ENCODE measurements around the gene CTCFL.

Gene CTCFL

DNA sequence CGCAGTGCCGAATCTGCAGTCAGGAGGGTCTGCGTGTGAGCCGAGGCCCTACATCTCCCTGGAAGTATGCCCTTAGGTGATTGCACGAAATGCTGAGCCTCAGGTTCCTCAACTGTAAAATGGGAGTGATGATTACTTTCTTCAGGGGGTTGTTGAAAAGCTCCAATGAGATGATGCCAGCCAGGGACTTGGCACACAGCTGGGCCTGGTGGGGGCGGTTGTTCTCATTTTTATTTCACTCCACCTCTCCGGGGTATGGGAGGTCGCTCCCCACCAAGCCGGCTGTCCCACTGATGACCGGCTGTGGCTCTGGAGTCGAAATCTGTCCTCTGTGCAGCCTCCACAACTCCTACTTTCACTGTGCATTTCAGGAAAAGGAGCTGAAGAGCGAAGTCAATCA is 44.0 kb upstream of the CTCFL start:
- H3K4me3 ChIP-seq (ENCODE audit: low read depth, low read length), result no peak overlapping the region
- no peak for DNase-seq (ENCODE audit: low read depth)
- TF ChIP-seq CTCF (IDR thresholded peaks at IDR 0.05; ENCODE audit: low read depth, low read length, missing control alignments), result no peak

DNA sequence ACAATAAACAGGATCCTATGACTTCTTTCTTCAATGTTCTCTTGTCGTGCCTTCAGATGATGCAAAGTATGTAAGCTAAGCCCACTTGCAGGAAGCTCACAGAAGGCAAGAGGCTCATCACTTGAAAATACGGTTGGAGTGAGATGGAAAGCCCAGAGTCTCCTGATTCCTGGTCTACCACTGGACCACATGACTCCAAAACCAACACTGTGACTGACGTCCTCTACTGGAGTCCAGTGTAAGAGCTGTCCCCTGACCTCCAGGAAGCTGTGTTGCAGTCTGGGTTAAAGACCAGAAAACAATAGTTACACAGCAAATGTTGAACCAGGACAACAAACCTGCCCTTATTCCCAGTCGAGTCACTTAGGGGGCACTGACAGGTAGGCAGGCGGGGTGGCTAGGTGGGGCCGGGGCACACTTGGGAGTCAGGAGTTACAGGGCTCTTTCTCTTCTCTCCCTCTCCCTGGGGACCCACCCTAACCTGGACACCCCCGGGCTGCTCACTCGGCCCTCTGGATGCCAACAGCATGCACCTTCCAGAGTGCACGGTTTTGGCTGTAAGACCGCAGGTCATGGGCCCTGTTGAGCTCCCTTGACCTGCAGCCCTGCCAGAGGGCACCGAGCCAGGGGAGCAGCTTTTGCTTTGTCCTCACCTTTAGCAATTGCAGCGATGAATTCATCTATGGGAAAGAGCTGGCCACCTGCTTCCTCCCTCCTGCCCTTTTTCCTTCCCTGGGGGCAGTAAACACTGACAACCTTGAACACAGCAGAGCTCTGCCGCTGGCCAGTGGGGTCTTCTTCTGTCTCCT is 43.4 kb upstream of the CTCFL start:
- no peak for DNase-seq (ENCODE audit: low read depth)
- no peak for TF ChIP-seq CTCF (IDR thresholded peaks at IDR 0.05; ENCODE audit: low read depth, low read length, missing control alignments)
- no peak overlapping the region for H3K4me3 ChIP-seq (ENCODE audit: low read depth, low read length)

DNA sequence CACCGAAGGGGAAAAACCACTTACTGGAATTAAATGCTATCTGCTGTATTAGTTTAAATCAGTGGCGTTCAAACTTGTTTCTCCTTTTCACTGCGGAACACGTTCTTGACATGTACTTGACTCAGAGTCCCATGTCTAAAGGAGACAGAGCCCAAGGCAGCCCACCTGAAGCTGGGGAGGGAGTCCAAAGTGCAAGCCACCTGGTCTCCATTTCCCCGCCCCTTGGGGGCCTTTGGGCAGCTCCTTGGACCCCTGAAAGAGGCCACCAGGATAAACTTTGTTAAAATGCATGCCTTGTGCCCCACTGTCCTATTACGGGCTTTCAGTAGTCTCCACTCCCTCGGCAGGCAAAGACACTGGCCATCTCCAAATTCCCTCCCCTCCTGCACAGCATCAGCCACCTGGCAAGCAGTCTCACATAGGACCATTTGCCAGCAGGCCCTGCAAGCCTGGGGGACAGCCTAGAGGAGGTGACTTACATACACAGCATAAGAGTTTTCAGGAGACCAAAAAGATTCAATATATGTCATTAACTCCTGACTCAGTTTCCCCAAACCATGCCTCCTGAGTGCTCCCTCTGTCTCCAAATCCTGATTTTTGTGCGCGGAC is 42.6 kb upstream of the CTCFL start:
- no peak for TF ChIP-seq CTCF (IDR thresholded peaks at IDR 0.05; ENCODE audit: low read depth, low read length, missing control alignments)
- DNase-seq (ENCODE audit: low read depth), result no peak
- no peak overlapping the region for H3K4me3 ChIP-seq (ENCODE audit: low read depth, low read length)

DNA sequence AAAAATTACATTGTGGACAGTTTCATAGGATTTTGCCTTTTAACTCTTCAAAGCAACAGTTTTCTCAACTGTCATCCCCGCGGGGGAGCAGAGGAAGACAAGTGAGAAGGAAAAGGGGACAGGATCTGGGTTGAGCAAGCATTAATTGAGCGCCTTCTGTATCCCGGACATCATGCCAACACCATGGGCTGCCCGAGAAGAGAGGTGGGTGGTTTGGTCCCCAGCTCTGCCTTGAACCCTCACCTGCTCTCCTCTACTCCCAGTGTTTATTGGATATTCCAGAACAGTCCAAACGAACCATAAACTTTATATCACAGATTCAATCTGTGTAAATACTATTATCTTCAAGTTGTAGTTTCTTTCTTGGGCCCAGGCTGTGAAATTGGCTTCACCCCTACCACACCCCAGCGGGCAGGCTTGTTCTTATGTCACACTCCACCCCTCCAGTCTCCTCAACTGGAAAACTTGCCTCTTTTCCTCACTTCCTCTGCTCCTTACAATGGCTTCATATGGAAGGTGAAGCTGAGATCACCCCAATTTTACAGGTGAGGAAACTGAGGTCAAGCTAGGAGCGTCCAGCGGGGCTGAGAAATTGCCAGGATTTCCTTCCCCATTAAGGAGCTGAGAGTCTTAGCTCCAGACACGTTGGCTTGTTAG is 42.0 kb upstream of the CTCFL start:
- no peak for TF ChIP-seq CTCF (IDR thresholded peaks at IDR 0.05; ENCODE audit: low read depth, low read length, missing control alignments)
- DNase-seq (ENCODE audit: low read depth), result no peak
- H3K4me3 ChIP-seq (ENCODE audit: low read depth, low read length), result no peak overlapping the region

GRCh38 chr20:57566399-57566798 is 41.5 kb upstream of the CTCFL start:
- no peak for TF ChIP-seq CTCF (IDR thresholded peaks at IDR 0.05; ENCODE audit: low read depth, low read length, missing control alignments)
- DNase-seq (ENCODE audit: low read depth), result no peak
- H3K4me3 ChIP-seq (ENCODE audit: low read depth, low read length), result no peak overlapping the region

DNA sequence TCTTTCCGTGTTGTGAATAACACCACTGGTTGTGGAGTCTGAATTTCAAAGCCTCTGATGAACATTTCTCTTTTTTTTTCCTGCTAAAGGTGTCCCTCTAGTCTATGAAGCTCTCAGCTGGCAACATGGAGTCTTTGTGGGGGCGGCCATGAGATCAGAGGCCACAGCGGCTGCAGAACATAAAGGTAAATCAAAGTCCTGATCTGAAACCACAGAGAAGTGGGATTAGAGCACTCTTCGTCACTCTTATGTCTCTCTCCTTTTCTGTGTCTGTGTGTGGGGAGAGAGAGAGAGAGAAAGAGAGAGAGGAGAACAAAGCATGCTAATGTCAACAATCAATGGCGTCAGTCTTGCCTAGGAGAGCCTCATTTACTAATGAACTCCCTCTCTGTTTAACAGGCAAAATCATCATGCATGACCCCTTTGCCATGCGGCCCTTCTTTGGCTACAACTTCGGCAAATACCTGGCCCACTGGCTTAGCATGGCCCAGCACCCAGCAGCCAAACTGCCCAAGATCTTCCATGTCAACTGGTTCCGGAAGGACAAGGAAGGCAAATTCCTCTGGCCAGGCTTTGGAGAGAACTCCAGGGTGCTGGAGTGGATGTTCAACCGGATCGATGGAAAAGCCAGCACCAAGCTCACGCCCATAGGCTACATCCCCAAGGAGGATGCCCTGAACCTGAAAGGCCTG is 40.2 kb upstream of the CTCFL start:
- H3K4me3 ChIP-seq (ENCODE audit: low read depth, low read length), result no peak overlapping the region
- no peak for TF ChIP-seq CTCF (IDR thresholded peaks at IDR 0.05; ENCODE audit: low read depth, low read length, missing control alignments)
- DNase-seq (ENCODE audit: low read depth), result no peak

All from GM12864 (cell line).